ENCODE data around the gene SLC22A3.

DNA sequence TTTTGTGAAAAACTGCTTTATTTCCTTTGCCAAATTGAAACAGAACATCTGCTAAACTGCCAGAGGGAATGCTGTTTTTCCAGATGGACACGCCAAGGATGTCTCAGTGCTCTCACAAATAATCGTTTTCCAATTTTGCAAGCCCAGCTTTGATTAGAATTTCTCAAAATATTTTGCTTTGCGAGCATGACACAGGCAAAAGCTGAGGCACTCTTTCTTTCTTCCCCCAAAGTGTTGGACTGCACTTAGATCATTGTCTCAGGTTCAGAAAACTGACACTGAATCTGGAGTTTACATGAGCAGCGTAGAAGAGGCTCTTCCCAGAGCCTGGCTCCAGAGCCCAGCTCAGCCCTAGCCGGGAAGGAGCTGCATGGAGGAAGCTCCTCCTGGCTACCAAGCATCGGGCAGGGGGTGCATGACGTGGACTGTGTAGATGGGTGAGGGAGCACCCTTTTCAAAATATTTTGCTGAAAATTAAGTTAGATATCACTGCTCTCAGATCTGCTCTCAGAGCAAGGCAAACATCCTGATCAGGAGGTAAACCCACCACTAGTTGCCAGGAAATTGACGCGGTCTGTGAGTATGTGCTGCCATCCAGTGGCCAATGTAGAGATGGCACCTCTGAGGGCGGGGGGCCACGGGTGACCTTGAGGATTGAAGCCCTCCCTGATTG is 107.5 kb downstream of the SLC22A3 start:
- TF ChIP-seq CTCF (conservative IDR thresholded peaks at IDR 0.05 in 1 of 2, IDR thresholded peaks at IDR 0.05 in 1 of 2; ENCODE audit: extremely low read depth in 1 of 2, insufficient read depth in 1 of 2, low read depth in 1 of 2, low read length in 2 of 2) (peak; percentile 83 to 95), EZH2 (IDR thresholded peaks at IDR 0.05; ENCODE audit: borderline replicate concordance, low read length) (no peak)

Data from mammary epithelial cell (primary cell).